Measurements from ENCODE around the gene TBC1D12.
"Not testable (repeated sequence)": the region's sequence is repeated elsewhere in the genome, so short reads cannot be mapped to it uniquely, and the experiment has no call there.

DNA sequence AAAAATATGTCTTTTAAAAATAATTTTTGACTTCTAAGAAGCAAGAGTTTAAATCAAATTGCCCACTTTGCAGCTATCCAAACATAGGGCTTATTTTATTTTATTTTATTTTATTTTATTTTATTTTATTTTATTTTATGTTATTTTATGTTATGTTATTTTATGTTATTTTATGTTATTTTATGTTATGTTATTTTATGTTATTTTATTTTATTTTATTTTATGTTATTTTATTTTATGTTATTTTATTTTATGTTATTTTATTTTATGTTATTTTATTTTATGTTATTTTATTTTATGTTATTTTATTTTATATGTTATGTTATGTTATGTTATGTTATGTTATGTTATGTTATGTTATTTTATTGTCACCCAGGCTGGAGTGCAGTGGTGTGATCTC, 129.2 kb downstream of the TBC1D12 start:
- TF ChIP-seq, protein P1, sequence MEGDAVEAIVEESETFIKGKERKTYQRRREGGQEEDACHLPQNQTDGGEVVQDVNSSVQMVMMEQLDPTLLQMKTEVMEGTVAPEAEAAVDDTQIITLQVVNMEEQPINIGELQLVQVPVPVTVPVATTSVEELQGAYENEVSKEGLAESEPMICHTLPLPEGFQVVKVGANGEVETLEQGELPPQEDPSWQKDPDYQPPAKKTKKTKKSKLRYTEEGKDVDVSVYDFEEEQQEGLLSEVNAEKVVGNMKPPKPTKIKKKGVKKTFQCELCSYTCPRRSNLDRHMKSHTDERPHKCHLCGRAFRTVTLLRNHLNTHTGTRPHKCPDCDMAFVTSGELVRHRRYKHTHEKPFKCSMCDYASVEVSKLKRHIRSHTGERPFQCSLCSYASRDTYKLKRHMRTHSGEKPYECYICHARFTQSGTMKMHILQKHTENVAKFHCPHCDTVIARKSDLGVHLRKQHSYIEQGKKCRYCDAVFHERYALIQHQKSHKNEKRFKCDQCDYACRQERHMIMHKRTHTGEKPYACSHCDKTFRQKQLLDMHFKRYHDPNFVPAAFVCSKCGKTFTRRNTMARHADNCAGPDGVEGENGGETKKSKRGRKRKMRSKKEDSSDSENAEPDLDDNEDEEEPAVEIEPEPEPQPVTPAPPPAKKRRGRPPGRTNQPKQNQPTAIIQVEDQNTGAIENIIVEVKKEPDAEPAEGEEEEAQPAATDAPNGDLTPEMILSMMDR (IDR thresholded peaks at IDR 0.05): not testable (repeated sequence)
- not testable (repeated sequence) for TF ChIP-seq EZH2phosphoT487, EZH2 (IDR thresholded peaks at IDR 0.05)

Measured in neural progenitor cell (in vitro differentiated cells).